ENCODE data around the gene AVEN.
A peak's percentile ranks its signal among the peaks of the same experiment; 100 is the strongest.
"Not testable (repeated sequence)": the region's sequence is repeated elsewhere in the genome, so short reads cannot be mapped to it uniquely, and the experiment has no call there.

AVEN gene

DNA sequence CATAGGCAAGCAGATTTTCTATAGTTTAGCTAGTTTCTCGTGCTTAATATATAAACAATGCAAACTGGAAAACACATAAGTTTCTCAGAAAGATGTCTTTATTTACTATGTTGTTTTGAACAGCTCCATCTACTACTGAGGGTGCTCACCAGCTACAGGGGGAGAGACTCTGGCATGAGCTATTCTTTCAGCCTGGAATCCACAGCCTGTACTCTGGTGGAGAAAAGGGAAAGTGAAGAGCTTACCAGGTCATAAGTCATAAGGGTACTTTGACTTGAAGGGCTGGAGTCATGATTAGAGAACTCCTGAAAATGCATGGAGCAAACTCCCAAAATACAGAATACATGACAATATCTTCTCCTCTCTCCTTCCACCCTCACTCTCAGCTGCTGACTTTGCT is 4.4 kb upstream of the AVEN start:
- DNase-seq (ENCODE audit: low read depth, low spot score) = no peak

DNA sequence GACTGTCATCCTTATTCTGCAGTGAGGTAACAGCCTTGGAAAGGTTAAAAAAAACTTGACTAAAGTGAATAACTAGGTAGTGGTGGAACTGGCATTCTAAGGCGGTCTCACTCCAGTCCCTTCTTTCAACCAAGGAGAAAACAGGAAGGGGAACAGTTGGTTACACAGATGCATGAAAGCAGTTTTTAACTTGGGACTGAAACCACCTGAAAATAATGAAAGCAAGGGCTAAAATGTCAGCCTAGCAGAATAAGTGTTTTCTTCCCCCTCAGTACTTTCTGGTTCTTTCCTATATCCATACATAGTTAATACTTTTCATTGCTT is 748 bp upstream of the AVEN start:
- DNase-seq (ENCODE audit: low read depth, low spot score) = no peak

DNA sequence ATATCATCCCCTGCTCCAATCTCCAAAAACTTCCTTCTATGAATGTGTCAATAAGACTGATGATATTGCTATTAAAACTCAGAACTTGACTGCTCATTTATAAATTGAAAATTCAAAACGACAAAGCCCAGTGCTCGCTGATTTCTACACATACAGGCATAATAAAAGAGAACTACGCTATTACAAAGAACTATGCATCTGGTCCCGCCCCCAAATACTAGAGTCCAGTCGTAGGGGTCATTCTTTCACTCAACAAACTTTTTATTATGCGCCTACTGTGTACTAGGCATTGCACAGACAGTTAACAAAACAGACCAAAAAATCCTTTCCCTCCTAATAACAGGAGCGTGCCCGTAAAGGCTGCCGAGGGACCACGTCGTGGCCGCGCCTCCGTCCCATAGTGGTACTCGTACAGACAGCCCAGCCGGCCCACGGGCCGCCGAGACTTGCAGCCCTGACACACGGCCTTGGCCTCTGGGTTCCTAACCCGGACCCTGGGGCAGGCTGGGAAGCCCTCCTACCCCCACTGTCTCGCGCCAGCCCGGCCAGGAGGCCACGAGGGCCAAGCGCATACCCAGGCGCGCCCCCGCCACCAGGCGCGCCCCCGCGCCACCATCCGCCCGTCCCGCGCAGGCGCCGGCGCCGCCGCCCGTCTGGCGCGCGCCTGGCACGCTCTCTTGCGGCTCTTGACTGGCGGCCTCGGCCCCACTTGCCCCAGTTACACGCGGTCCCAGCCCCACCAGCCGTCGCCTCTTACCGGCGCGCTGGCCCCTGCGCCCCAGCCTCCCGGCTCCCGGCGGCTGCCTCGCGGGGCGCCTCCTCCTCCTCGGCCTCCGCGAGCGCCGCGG is 757 bp downstream of the AVEN start:
- no peak for DNase-seq (ENCODE audit: low read depth, low spot score)

DNA sequence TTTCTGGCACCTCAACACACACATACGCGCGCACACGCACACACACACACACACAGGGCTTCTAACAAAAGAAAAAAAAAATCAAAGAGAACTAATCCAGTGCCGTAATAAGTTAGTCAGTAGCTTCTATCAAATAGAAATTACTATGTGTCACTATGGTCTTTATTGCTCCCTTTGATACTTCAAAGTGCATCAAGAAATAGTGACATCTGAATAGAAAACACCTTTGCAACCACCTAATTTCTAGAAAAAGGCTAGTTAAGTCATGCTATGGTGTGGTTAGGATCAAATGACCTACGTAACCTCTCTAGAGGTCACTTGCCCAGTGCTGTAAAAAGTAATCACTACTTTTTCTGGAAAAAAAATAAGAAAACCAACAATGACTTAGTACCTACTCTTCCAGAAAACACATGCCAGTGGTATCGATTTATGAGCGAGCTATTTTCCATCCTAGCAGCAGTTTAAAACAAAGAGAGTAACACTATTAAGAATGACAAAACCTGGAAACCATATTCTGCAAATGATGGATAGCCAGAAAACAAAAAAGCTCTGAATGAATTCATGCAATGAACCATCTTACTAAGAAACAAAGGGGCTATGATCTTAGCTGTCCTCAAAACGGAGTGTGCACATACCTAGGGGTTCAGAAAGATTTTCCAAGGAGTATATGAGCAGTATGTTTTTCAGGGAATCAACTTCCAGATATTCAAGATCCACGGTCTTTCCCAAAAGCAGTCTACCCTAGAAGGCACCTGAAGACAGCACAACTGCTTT is 6.8 kb downstream of the AVEN start:
- no peak for DNase-seq (ENCODE audit: low read depth, low spot score)

DNA sequence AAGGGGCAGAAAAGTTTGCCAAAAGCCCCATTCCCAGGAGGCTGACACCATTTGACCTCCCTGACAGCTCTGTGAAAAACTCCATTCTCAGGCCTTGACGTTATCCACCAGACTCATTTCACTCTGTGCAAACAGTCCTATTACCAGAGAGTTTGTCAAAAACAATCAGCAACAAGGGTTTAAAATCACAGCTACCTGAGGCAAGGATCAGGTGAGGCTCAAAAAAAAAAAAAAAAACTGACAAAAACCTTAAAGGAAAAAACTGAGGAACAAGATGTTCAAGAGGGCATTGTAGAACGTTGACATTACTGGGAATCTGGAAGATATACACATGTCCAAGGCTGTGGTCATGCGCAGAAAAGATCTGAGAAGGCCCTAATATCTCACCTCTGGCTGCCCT is 11.4 kb downstream of the AVEN start:
- DNase-seq (ENCODE audit: low read depth, low spot score) = no peak

DNA sequence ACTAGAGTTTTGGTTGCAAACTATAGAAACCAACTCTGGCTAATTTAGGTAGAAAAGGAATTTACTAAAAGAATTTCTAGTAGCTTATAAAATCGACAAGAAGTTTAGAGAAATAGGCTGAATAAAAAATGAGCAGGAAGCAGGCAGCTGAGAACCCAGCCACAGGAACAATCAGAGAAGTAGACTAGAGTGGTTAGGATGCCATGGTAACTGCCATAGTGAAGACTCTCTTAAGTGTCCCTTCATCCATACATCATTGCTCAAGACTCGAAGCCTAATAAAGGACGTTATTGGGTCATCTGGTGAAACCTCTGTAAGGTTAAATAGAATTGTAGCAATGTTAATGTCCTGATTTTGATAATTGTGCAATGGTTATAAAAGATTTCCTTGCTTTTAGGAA is 13.8 kb downstream of the AVEN start:
- DNase-seq (ENCODE audit: low read depth, low spot score) = no peak

DNA sequence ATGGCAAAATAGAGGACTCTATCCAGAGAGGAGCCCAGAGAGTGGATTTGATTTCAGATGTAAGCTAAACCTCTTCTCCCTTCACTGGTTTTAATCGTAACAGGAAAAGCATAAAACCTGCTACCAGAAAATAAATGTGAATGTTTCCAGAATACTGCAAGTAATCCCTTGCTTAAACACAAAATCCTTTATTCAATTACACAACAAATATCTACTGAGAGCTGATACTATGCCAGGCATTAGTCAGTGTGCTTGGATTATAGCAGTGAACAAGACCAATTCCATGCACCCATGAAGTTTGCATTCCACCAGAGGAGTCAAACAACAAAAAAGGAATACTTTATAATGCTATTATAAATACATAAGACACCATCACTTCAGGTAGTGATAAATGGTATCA is 15.1 kb downstream of the AVEN start:
- DNase-seq (ENCODE audit: low read depth, low spot score) = no peak

DNA sequence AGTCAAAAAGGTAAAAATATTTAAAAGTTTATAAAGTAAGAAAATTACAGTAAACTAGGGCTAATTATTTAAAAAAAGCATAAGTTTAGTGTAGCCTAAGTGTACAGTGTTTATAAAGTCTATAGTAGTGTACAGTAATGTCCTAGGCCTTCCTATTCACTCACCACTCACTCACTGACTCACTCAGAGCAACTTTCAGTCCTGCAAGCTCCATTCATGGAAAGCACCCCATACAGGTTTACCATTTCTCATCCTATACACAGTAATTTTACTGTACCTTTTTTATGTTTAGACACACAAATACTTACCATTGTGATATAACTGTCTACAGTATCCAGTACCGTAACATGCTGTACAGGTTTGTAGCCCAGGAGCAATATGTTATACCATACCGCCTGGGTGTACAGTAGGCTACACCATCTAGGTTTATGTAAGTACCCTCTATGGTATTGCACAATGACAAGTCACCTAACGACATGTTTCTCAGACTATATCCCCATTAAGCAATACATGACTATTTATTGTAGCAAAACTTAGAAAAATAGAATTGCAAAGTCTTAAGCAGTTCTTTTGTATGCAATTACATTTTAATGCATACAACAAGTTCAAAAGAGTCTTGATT is 19.5 kb downstream of the AVEN start:
- no peak for DNase-seq (ENCODE audit: low read depth, low spot score)

DNA sequence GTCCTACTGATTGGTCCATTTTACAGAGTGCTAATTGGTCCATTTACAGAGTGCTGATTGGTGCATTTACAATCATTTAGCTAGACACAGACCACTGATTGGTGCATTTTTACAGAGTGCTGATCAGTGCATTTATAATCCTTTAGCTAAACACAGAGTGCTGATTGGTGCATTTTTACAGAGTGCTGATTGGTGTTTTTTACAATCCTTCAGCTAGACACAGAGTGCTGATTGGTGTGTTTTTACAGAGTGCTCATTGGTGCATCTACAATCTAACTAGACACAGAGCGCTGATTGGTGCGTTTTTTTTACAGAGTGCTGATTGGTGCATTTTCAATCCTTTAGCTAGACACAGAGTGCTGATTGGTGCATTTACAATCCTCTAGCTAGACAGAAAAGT is 20.3 kb downstream of the AVEN start:
- not testable (repeated sequence) for DNase-seq (ENCODE audit: low read depth, low spot score)

DNA sequence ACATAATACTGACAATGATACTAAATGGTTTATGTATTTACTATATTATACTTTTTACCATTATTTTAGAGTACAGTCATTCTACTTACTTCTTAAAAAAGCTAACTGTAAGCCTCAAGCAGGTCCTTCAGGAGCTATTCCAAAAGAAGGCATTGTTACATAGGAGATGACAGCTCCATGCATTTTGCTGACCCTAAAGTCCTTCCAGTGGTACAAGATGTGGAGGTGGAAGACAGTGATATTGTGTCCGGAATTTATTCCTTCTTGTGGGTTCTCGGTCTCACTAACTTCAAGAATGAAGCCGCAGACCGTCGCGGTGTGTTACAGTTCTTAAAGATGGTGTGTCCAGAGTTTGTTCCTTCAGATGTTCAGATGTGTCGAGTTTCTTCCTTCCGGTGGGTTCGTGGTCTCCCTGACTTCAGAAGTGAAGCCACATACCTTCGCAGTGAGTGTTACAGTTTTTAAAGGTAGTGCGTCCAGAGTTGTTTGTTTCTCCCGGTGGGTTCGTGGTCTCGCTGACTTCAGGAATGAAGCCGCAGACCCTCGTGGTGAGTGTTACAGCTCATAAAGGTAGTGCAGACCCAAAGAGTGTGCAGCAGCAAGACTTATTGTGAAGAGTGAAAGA is 20.9 kb downstream of the AVEN start:
- no peak for DNase-seq (ENCODE audit: low read depth, low spot score)

DNA sequence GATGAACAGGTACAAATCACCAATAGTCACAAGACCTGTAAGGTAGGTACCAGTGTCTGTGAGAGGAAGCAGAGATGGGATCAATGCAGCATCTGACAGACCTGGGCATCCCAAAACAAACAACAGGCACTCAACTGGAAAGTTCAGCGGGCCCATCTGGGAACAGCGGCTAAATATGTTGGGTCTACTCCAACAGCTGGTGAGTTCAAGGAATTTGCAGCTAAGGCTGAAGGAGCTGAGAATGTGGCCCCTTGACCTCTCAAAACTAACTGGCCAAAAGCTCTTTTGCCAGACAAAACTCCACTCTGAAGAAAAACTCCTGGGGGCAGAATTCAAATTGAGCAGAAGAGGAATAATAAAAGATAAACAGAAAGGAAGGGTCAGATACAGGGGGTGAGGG is 24.4 kb downstream of the AVEN start:
- no peak for DNase-seq (ENCODE audit: low read depth, low spot score)

DNA sequence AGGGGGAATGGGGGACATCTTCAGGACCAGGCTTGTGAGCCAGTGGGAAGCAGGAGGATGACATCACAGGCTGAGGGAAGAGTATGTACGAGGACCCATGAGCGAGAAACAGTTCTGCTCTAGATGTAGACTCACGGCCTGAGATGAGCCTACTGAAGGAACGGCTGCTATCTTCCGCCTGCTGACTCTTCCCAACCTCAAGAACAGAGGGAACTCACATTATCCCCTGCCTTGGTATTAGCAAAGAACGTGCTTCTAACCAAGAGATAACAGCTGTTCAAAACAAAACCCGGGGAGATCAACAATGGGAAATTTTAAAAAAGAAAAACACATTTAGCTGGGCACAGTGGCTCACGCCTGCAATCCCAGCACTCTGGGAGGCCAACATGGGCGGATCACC is 25.3 kb downstream of the AVEN start:
- no peak for DNase-seq (ENCODE audit: low read depth, low spot score)

DNA sequence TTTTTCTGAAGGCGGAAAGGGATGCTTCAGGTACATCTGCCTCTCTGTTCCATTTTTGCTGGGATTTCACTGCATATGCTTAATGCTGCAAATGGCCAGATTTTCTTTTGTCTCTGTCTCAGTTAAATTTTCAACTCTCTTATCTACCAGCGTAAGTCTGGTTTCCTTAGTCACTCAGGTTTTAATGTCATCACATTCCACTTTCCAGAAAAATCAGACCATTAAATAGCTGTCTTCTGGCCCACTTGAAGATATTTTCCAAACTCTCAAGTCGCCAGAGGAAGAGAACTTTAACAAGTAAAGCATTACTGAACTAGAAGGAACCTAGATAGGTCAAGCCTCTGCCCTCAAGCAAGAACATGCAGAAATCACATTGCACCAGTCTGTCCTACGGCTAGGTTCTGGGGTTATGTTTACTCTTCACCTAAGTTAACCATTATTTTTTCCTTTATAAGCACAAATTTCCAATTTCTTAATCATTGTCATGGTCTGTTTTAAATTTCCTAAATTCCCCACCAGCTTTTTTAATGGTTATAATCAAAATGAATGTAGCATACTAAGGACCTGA is 26.5 kb downstream of the AVEN start:
- no peak for DNase-seq (ENCODE audit: low read depth, low spot score)

DNA sequence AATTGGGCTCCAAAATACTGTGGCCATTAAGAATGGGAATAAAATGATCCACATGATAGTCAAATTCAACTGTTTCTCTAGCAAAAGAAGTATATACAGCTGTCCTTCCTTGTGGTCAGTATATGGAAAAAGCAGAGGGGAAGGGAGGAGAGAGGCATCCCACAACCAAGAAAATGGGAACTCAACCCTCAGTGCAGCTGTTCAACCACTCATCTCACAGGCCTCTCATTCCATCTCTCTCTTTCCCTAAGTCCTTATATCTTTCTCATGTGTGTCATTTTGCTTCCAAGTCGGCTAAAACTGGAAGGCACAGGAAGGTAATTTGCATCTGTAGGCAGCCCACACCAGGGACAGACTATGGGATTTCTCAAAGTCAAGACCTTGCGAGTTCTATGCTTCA is 27.5 kb downstream of the AVEN start:
- DNase-seq (ENCODE audit: low read depth, low spot score) = no peak

DNA sequence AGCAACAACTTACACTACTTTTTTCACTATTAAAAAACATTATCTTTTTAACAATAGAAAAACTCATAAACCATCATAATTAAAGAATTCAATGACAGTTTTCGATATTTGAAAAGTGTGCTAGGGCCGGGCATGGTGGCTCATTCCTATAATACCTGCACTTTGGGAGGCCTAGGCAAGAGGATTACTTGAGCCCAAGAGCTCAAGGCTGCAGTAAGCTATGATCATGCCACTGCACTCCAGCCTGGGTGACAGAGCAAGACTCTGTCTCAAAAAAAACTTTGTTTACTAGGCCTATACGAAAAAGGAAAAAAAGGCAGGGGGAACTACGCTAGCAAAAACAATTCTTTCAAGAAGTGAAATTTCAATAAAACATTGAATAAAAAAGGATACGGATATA is 28.1 kb downstream of the AVEN start:
- no peak for DNase-seq (ENCODE audit: low read depth, low spot score)

DNA sequence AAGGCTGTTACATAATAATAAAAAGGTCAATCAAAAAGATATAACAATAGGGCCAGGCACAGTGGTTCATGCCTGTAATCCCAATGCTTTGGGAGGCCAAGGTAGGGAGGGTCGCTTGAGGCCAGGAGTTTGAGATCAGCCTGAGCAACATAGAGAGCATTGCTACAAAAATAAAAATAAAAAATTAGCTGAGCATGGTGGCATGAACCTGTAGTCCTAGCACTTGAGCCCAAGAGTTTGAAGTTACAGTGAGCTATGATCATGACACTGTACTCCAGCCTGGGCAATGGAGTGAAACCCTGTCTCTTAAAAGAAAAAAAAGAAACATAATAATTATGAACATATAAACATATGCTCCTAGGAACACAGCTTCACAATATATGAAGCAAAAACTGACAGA is 29.3 kb downstream of the AVEN start:
- no peak for DNase-seq (ENCODE audit: low read depth, low spot score)

DNA sequence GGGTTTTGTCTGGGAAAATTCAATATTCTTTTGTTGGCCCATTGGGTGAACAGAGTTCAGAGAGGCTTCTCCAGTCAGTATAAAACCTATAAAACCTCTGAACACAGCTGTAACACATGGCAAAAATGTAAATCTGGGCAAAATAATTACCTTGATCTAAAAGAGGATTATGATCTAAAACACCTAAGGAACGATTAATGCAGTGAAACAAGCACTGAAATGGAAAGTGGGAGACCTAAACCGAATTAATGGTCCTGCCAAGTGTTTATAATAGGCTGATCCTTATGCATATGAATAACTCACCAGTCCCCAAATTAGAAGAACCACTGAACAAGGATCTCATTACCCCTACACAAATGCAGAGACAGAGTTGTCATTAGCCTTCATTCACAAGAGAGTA is 32.6 kb downstream of the AVEN start:
- DNase-seq (ENCODE audit: low read depth, low spot score) = no peak

DNA sequence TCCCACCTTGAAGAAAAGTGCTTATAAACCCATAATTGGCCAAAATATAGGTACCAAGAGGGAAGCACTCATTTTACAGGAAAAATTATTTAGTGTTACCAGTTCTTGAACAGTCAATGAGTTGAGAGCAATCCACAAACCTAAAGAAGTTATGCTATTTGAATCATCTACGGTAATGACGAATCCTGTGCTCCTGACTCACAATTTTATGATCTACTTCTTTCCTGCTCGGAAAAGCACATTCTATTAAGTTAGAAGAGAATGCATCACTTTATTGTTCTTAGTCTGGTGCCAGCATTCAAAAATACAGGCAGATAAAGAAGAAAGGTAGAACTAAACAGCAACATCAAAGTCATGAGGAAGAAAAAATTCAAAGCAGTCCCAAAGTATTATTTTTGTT is 37.5 kb downstream of the AVEN start:
- DNase-seq (ENCODE audit: low read depth, low spot score) = no peak

DNA sequence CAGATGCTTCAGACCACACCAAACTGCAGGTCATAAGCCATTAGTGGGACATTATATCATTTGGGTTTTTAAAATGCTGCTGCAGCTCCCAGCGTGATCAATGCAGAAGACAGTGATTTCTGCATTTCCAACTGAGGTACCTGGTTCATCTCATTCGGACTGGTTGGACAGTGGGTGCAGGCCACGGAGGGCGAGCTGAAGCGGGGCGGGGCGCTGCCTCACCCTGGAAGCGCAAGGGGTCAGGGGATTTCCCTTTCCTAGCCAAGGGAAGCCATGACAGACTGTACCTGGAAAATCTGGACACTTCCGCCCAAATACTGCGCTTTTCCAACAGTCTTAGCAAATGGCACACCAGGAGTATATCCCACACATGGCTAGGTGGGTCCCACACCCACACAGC is 43.3 kb downstream of the AVEN start:
- not testable (repeated sequence) for DNase-seq (ENCODE audit: low read depth, low spot score)

DNA sequence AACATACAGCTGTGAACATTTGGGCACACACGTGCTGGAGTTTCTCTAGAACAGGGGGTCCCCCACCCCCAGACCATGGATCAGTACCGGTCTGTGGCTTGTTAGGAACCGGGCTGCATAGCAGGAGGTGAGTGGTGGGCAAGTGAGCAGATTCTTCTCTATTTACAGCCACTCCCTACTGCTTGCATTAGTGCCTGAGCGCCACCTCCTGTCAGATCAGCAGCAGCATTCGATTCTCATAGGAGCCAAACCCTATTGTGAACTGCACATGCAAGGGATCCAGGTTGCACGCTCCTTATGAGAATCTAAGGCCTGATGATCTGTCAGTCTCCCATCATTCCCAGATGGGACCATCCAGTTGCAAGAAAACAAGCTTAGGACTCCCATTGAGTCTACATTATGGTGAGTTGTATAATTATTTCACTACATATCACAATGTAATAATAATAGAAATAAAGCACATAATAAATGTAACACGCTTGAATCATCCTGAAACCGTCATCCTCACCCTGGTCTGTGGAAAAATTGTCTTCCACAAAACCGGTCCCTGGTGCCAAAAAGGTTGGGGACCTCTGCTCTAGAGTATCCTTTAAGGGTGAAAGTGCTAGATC is 44.9 kb downstream of the AVEN start:
- peak; percentile 25 for DNase-seq (ENCODE audit: low read depth, low spot score)

DNA sequence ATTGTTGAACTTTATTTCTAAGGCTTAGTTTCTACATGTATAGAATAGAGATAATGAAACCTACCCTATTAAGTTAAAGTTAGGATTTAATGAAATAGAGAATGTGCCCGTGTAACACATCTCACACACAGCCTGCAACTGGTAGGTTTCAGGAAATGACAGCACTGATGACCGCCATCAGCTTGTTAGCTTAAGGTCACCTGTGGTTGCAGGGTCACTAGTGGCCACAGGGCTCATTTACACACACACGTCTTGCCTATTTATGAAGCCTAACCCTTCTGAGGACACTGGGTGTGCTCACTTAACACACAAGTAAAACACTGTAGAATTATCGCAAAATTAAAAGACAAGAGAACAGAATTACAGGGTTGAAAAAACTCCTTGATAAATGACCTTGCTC is 50.6 kb downstream of the AVEN start:
- DNase-seq (ENCODE audit: low read depth, low spot score) = no peak

DNA sequence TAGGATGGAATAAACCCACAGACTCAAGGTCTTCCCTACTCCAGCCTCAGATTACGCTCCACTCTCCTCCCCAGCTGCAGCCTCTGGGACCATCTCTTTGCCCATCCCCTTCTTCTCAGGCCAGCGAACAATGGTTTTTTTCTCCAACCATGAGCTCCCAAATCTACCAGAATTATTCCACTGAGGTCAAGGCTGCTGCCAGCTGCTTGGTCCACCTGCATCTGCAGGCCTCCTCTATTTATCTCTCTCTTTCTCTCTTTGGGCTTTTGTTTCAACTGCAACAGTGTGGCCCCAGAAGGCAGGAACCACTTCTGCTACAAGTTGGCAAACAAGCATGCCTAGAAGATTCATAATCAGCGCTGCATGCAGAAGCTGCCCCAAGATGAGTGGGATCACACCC is 51.6 kb downstream of the AVEN start:
- DNase-seq (ENCODE audit: low read depth, low spot score) = no peak

All from iPS DF 19.7 (cell line).